ENCODE data around the gene ACSM6.

GRCh38 chr10:95234951-95235350 is 40.9 kb downstream of the ACSM6 start:
- TF ChIP-seq, protein P1, sequence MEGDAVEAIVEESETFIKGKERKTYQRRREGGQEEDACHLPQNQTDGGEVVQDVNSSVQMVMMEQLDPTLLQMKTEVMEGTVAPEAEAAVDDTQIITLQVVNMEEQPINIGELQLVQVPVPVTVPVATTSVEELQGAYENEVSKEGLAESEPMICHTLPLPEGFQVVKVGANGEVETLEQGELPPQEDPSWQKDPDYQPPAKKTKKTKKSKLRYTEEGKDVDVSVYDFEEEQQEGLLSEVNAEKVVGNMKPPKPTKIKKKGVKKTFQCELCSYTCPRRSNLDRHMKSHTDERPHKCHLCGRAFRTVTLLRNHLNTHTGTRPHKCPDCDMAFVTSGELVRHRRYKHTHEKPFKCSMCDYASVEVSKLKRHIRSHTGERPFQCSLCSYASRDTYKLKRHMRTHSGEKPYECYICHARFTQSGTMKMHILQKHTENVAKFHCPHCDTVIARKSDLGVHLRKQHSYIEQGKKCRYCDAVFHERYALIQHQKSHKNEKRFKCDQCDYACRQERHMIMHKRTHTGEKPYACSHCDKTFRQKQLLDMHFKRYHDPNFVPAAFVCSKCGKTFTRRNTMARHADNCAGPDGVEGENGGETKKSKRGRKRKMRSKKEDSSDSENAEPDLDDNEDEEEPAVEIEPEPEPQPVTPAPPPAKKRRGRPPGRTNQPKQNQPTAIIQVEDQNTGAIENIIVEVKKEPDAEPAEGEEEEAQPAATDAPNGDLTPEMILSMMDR (IDR thresholded peaks at IDR 0.05; ENCODE audit: extremely low read depth in 1 of 2, insufficient read depth in 1 of 2, low read depth in 1 of 2, low read length in 2 of 2) = no peak
- TF ChIP-seq EZH2 (IDR thresholded peaks at IDR 0.05; ENCODE audit: borderline replicate concordance, low read depth, low read length, severe bottlenecking) (no peak), POLR2A (IDR thresholded peaks at IDR 0.05; ENCODE audit: low read depth, low read length) (no peak), POLR2AphosphoS5 (IDR thresholded peaks at IDR 0.05; ENCODE audit: insufficient read depth, low read depth, low read length) (no peak), FOS (IDR thresholded peaks at IDR 0.05; ENCODE audit: borderline replicate concordance, insufficient read depth, low read length) (no peak), MAX (IDR thresholded peaks at IDR 0.05; ENCODE audit: insufficient read depth, insufficient read length) (no peak), GATA2 (IDR thresholded peaks at IDR 0.05; ENCODE audit: insufficient read depth, insufficient read length, low read depth, low read length) (no peak), MYC (IDR thresholded peaks at IDR 0.05; ENCODE audit: low read depth, low read length) (no peak)

All from endothelial cell of umbilical vein (primary cell).